Adipocyte (in vitro differentiated cells): Measurements from ENCODE around the gene ELMO2.

ENCODE experiments used
- DNase-seq: peaks from one replicate; pipeline ENCODE4 v3.0.0-alpha.2; 2015; ENCODE audit warnings: low read depth
- H3K27me3 ChIP-seq: replicated peaks from 2 replicates; pipeline ENCODE4 v1.7.0; 2013; ENCODE audit warnings: mild to moderate bottlenecking, low read length, moderate library complexity; ENCODE audit not compliant: control insufficient read depth, insufficient read depth
- H3K36me3 ChIP-seq: 2 replicates; pipeline ENCODE4 v1.7.0; 2013; ENCODE audit warnings: low read length, mild to moderate bottlenecking, moderate library complexity; ENCODE audit not compliant: control insufficient read depth, insufficient read depth, severe bottlenecking
- H3K4me1 ChIP-seq: 2 replicates; pipeline ENCODE4 v1.7.0; 2013; ENCODE audit warnings: mild to moderate bottlenecking, low read length, moderate library complexity; ENCODE audit not compliant: control insufficient read depth, insufficient read depth
- H3K4me3 ChIP-seq: 2 replicates; pipeline ENCODE4 v1.7.0; 2013; ENCODE audit warnings: mild to moderate bottlenecking, low read length, moderate library complexity
- H3K9ac ChIP-seq: 2 replicates; pipeline ENCODE4 v1.7.0; 2013; ENCODE audit warnings: mild to moderate bottlenecking, low read length, moderate library complexity
- H3K9me3 ChIP-seq: 2 replicates; pipeline ENCODE4 v1.7.0; 2013; ENCODE audit warnings: mild to moderate bottlenecking, low read length, moderate library complexity; ENCODE audit not compliant: control insufficient read depth

Gene ELMO2

DNA sequence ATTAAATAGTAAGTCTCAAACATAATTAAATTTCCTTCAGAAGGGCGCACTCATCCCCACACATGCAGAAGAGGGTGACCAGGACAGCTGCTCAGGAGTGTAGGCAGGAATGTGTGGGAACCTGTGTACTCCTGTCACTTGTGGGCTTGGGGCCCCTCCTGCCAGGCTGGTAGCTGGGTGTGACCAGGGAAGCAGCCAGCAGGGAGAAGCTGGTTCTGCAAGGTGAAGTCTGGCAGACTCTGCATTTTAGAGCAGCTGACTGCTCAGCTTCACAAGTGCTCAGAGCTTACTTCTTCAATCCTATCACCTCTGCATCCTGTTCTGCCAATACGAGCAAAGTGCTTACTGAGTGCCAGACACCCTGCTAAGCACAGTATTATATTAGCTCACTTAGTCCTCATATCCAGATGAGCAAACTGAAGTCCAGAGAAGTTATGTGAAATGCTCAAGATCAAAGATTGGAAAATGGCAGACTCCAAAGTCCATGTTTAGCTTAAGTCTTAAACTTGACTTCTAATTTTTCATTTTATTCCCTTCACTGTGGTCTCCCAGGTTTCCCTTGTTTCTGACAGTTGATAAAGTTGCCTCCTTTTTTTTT, 27.9 kb downstream of the ELMO2 start:
- peaks cover 9% of the 10 kb centered on the region for H3K4me1 ChIP-seq
- DNase-seq: no peak
- no peaks in the 10 kb centered on the region for H3K27me3 ChIP-seq
- no peak overlapping the region for H3K4me3 ChIP-seq
- H3K9me3 ChIP-seq: no peaks in the 10 kb centered on the region
- H3K9ac ChIP-seq: no peak overlapping the region
- peaks cover 95% of the 10 kb centered on the region for H3K36me3 ChIP-seq

- Histone ChIP-seq H3K36me3 (peaks cover 95% of the 10 kb centered on the region), H3K4me1 (peaks cover 9% of the 10 kb centered on the region), H3K27me3 (no peaks in the 10 kb centered on the region), H3K4me3 (no peak overlapping the region), H3K9me3 (no peaks in the 10 kb centered on the region), H3K9ac (no peak overlapping the region)
- DNase-seq: no peak
Observed at GRCh38 chr20:46377518-46377917, 28.9 kb downstream of the ELMO2 start.

- Histone ChIP-seq H3K4me3 (no peak overlapping the region), H3K27me3 (no peaks in the 10 kb centered on the region), H3K9ac (no peak overlapping the region), H3K36me3 (peaks cover 94% of the 10 kb centered on the region), H3K4me1 (peaks cover 19% of the 10 kb centered on the region), H3K9me3 (no peaks in the 10 kb centered on the region)
- no peak for DNase-seq
Observed at GRCh38 chr20:46376196-46376785, 30.1 kb downstream of the ELMO2 start.

DNA sequence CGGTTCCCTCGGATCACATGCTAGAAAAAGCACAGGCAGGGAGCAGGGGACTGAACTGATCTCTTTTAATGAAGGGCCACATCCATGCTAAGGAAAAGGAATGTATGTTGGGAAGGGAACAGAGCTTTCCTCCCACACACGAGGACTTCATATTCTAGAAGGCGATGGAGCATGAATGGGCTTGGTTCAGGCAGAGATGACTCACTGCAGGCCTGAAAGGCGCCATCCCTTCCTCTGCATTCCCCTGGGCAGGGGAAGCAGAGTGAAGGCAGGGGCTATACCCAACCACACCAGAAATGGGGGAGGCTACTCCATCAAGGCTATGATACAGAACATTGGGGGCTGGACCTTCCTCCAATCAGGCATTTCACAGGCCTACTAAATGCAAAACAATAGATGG, 30.6 kb downstream of the ELMO2 start:
- no peaks in the 10 kb centered on the region for H3K27me3 ChIP-seq

GRCh38 chr20:46374383-46374782, 32.0 kb downstream of the ELMO2 start:
- H3K36me3 ChIP-seq: peaks cover 95% of the 10 kb centered on the region
- H3K9me3 ChIP-seq: no peaks in the 10 kb centered on the region
- no peaks in the 10 kb centered on the region for H3K27me3 ChIP-seq
- DNase-seq: no peak
- no peak overlapping the region for H3K4me3 ChIP-seq
- H3K4me1 ChIP-seq: peaks cover 28% of the 10 kb centered on the region
- no peak overlapping the region for H3K9ac ChIP-seq

More for the DNA sequence above, 30.6 kb downstream of the ELMO2 start:
- H3K4me1 ChIP-seq: peaks cover 24% of the 10 kb centered on the region
- DNase-seq: peak; percentile 47
- peaks cover 95% of the 10 kb centered on the region for H3K36me3 ChIP-seq
- H3K9me3 ChIP-seq: no peaks in the 10 kb centered on the region
- no peak overlapping the region for H3K4me3 ChIP-seq
- H3K9ac ChIP-seq: no peak overlapping the region

DNA sequence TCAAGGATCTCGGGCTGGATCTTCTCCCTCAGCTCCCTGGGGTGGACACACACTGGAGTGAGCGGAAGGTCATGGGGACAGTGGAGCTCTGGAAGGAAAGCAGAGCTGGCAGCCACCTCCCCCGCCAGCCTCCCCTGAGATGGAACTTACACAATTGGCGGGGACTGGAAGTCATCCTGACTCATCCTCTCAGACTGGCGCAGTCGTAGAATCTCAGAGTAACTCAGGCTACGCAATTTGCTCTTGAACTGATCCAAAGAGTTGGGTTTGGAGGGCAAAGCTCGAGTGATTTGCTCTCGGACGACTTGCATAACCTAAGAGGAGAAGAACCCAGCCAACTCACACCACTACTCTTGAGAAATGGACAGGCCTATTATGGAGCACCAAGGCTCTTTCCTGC, 34.8 kb downstream of the ELMO2 start:
- no peaks in the 10 kb centered on the region for H3K9me3 ChIP-seq
- peaks cover 97% of the 10 kb centered on the region for H3K36me3 ChIP-seq
- no peak for DNase-seq

GRCh38 chr20:46368902-46369268, 37.5 kb downstream of the ELMO2 start:
- peaks cover 42% of the 10 kb centered on the region for H3K4me1 ChIP-seq
- no peak overlapping the region for H3K9ac ChIP-seq
- no peak for DNase-seq
- H3K4me3 ChIP-seq: no peak overlapping the region
- H3K9me3 ChIP-seq: no peaks in the 10 kb centered on the region
- H3K27me3 ChIP-seq: no peaks in the 10 kb centered on the region
- H3K36me3 ChIP-seq: peaks cover 87% of the 10 kb centered on the region

More for the DNA sequence above, 34.8 kb downstream of the ELMO2 start:
- Histone ChIP-seq H3K9ac (peak overlapping the region; percentile 42), H3K4me1 (peaks cover 37% of the 10 kb centered on the region), H3K4me3 (no peak overlapping the region), H3K27me3 (no peaks in the 10 kb centered on the region)

DNA sequence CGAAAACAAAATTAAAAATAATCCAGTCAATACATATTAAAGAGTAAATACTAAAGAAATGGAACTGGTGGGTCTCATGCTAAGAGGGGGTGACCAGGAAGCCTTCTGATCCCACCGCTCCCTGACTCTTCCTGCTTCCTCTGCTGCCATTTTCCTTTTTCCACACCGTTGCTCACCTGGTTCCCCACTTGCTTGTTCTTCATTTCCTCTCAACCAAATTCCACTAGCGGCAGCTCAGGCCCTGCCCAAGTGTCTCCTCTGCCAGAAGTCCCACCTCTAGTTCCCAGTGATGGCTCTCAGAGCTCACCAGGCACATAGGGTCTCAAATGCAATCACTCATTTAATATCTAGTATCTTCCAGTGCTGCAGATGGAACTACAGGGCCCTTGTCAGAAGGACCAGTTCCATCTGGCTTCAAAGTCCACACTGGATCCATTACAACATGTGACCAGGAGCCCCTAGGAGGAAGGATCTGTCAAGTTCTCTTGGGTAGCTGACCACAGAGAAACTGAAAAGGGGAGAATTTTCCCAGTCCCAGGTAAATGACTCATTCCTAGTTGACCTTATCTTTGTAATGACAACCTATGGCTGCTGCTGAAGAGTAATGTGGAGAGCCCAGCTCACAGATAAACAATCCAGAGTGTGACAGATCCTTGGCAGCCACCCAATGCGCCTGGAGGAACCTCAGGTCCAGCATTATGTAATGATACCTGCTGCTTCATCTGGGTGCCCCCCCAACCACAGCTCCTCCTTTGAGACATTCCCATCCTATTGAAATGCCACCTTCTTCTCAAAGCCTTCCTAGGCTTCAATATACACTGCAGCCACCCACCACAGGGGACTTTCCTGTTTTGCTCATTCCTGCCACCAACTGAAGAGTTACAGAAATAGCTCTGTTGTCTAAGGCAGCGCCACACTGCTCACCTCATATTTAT, 38.2 kb downstream of the ELMO2 start:
- Histone ChIP-seq H3K27me3 (no peaks in the 10 kb centered on the region), H3K4me1 (peaks cover 47% of the 10 kb centered on the region), H3K36me3 (peaks cover 80% of the 10 kb centered on the region), H3K9ac (no peak overlapping the region), H3K9me3 (no peaks in the 10 kb centered on the region), H3K4me3 (no peak overlapping the region)
- no peak for DNase-seq

GRCh38 chr20:46367234-46367633, 39.2 kb downstream of the ELMO2 start:
- Histone ChIP-seq H3K4me3 (no peak overlapping the region), H3K27me3 (no peaks in the 10 kb centered on the region), H3K4me1 (peaks cover 52% of the 10 kb centered on the region), H3K36me3 (peaks cover 71% of the 10 kb centered on the region), H3K9me3 (no peaks in the 10 kb centered on the region), H3K9ac (no peak overlapping the region)
- DNase-seq: no peak

- no peak overlapping the region for H3K4me3 ChIP-seq
- peaks cover 50% of the 10 kb centered on the region for H3K4me1 ChIP-seq
- H3K27me3 ChIP-seq: no peaks in the 10 kb centered on the region
- no peaks in the 10 kb centered on the region for H3K9me3 ChIP-seq
- no peak for DNase-seq
- peaks cover 67% of the 10 kb centered on the region for H3K36me3 ChIP-seq
- no peak overlapping the region for H3K9ac ChIP-seq
Observed at GRCh38 chr20:46366826-46367225, 39.6 kb downstream of the ELMO2 start.

GRCh38 chr20:46365487-46366220, 40.8 kb downstream of the ELMO2 start:
- Histone ChIP-seq H3K27me3 (no peaks in the 10 kb centered on the region), H3K36me3 (peaks cover 55% of the 10 kb centered on the region), H3K4me3 (peak overlapping the region; percentile 85), H3K4me1 (peaks cover 41% of the 10 kb centered on the region), H3K9ac (no peak overlapping the region), H3K9me3 (no peaks in the 10 kb centered on the region)
- DNase-seq: no peak
